Measurements from ENCODE around the gene CHST15.
"Not testable (repeated sequence)": the region's sequence is repeated elsewhere in the genome, so short reads cannot be mapped to it uniquely, and the experiment has no call there.

CHST15 gene

GRCh38 chr10:124123156-124123555 lies 29.8 kb upstream of the CHST15 start:
- DNase-seq: no peak

- DNase-seq: no peak
These were observed 28.8 kb upstream of the CHST15 start for GRCh38 chr10:124122211-124122610.

GRCh38 chr10:124120410-124121061 lies 27.1 kb upstream of the CHST15 start:
- no peak for DNase-seq

- no peak for DNase-seq
These were observed 26.5 kb upstream of the CHST15 start for GRCh38 chr10:124119946-124120345.

GRCh38 chr10:124119216-124119615 lies 25.8 kb upstream of the CHST15 start:
- no peak for DNase-seq

GRCh38 chr10:124117833-124118232 lies 24.4 kb upstream of the CHST15 start:
- no peak for DNase-seq

- no peak for DNase-seq
These were observed 24.1 kb upstream of the CHST15 start for GRCh38 chr10:124117511-124117785.

- peak; percentile 47 for DNase-seq
These were observed 23.5 kb upstream of the CHST15 start for GRCh38 chr10:124116771-124117510.

- no peak for DNase-seq
These were observed 21.3 kb upstream of the CHST15 start for GRCh38 chr10:124114696-124115095.

GRCh38 chr10:124112891-124113580 lies 19.6 kb upstream of the CHST15 start:
- DNase-seq: no peak

- DNase-seq: no peak
These were observed 17.5 kb upstream of the CHST15 start for GRCh38 chr10:124110882-124111281.

GRCh38 chr10:124109261-124109660 lies 15.9 kb upstream of the CHST15 start:
- DNase-seq: no peak

GRCh38 chr10:124107072-124107471 lies 13.7 kb upstream of the CHST15 start:
- no peak for DNase-seq

- peak; percentile 27 for DNase-seq
These were observed 13.0 kb upstream of the CHST15 start for GRCh38 chr10:124106241-124106879.

GRCh38 chr10:124105594-124105993 lies 12.2 kb upstream of the CHST15 start:
- no peak for DNase-seq

GRCh38 chr10:124105045-124105444 lies 11.6 kb upstream of the CHST15 start:
- DNase-seq: no peak

- DNase-seq: no peak
These were observed 10.7 kb upstream of the CHST15 start for GRCh38 chr10:124104011-124104627.

GRCh38 chr10:124101351-124101750 lies 8.0 kb upstream of the CHST15 start:
- DNase-seq: no peak

GRCh38 chr10:124100651-124101050 lies 7.3 kb upstream of the CHST15 start:
- DNase-seq: not testable (repeated sequence)

GRCh38 chr10:124100124-124100523 lies 6.7 kb upstream of the CHST15 start:
- DNase-seq: no peak

- DNase-seq: no peak
These were observed 6.2 kb upstream of the CHST15 start for GRCh38 chr10:124099604-124100003.

GRCh38 chr10:124098575-124098974 lies 5.2 kb upstream of the CHST15 start:
- DNase-seq: no peak

GRCh38 chr10:124097883-124098282 lies 4.5 kb upstream of the CHST15 start:
- no peak for DNase-seq
